K562 (cell line): Measurements from ENCODE around the gene TMEM59. TPM values are rescaled to one million over a fixed set of nuclear protein-coding genes. Genes with fewer than 3 reads are reported as not detected.
A peak's percentile ranks its signal among the peaks of the same experiment; 100 is the strongest.

Experiments used
- ATAC-seq: fragments of 200-7000 bp; cut with Tn5 transposase; 3 replicates; pipeline ENCODE4 v1.9.1; 2020; ENCODE audit warnings: moderate library complexity
- BruUV-seq: library from RNA; stranded (reverse); fragments of 400-500 nt; replicated peaks from 2 replicates; lab custom pipeline; 2021; lab: Mats Ljungman, UMichigan
- CTCF ChIA-PET: fragments of 300-600 bp; formaldehyde crosslinking; extraction: SDS; loops from one replicate; lab custom pipeline; 2021; ENCODE audit warnings: low intra/inter-chr PET ratio; lab: Yijun Ruan, JAX
- POLR2A ChIA-PET: fragments of 300-600, 350-650 bp; sonication (Branson Sonifier 250); formaldehyde crosslinking; extraction: SDS; loops from one replicate; lab custom pipeline; 2021; ENCODE audit warnings: antibody characterized with exemption, inconsistent platforms; lab: Yijun Ruan, JAX
- DNase-seq, 4 experiments: peaks; one replicate each; pipeline versions ENCODE4 v3.0.0 to v3.0.0-alpha.2; 2011 to 2018; ENCODE audit warnings: low spot score in 3 of 4, mixed read lengths in 3 of 4; ENCODE audit errors: extremely low read depth in 1 of 4
- FAIRE-seq: peaks from 2 replicates; lab custom pipeline; 2011; peaks lifted over from hg19 to GRCh38; lab: Jason Lieb, UNC
- H2AFZ ChIP-seq: 2 replicates; pipeline ENCODE4 v1.6.0; 2011; ENCODE audit warnings: low read depth, low read length, control low read depth, inconsistent platforms
- H3K27ac ChIP-seq: fragments of 200-600 bp; 3 replicates; pipeline ENCODE4 v1.8.0; 2011; ENCODE audit warnings: low read depth, mild to moderate bottlenecking, control low read depth, inconsistent platforms, low read length, moderate library complexity, mixed read lengths; ENCODE audit errors: extremely low read depth
- H3K27me3 ChIP-seq, 2 experiments: fragments of 300-600 bp in 1 of 2; 2 replicates in 1 of 2; 3 replicates in 1 of 2; pipeline versions ENCODE4 v1.6.0 to v1.8.0; 2011; ENCODE audit warnings: inconsistent platforms in 2 of 2, low read length in 2 of 2, mild to moderate bottlenecking in 1 of 2, mixed read lengths in 1 of 2, moderate library complexity in 1 of 2; ENCODE audit not compliant: control insufficient read depth in 2 of 2, insufficient read depth in 2 of 2
- H3K36me3 ChIP-seq: fragments of 300-600 bp; 3 replicates; pipeline ENCODE4 v1.8.0; 2011; ENCODE audit warnings: mild to moderate bottlenecking, low read length, inconsistent platforms; ENCODE audit not compliant: control insufficient read depth, insufficient read depth
- H3K4me1 ChIP-seq, 2 experiments: fragments of 200-600 bp in 1 of 2; replicated peaks in 1 of 2; 2 replicates in 1 of 2; 3 replicates in 1 of 2; pipeline versions ENCODE4 v1.5.1 to v1.8.0; 2011; ENCODE audit warnings: inconsistent platforms in 2 of 2, low read length in 2 of 2, mild to moderate bottlenecking in 1 of 2, mixed read lengths in 1 of 2, moderate library complexity in 1 of 2; ENCODE audit not compliant: control insufficient read depth in 2 of 2, insufficient read depth in 2 of 2
- H3K4me2 ChIP-seq: 2 replicates; pipeline ENCODE4 v1.6.1; 2011; ENCODE audit warnings: low read length, control low read depth, inconsistent platforms, mixed read lengths; ENCODE audit not compliant: insufficient read depth
- H3K4me3 ChIP-seq: fragments of 200-600 bp; sonication (generic), shearing (Covaris generic); 2 replicates; pipeline ENCODE4 v1.5.1; 2016; ENCODE audit warnings: control low read depth, inconsistent platforms
- H3K79me2 ChIP-seq: fragments of 200-600 bp; 3 replicates; pipeline ENCODE4 v1.8.0; 2011; ENCODE audit warnings: low read length, inconsistent platforms; ENCODE audit not compliant: control insufficient read depth, insufficient read depth
- H3K9ac ChIP-seq, 2 experiments: 2 replicates each; pipeline versions ENCODE4 v1.6.0 to v1.6.1; 2011; ENCODE audit warnings: low read depth in 2 of 2, low read length in 2 of 2, control low read depth in 1 of 2, inconsistent platforms in 1 of 2, mild to moderate bottlenecking in 1 of 2, mixed read lengths in 1 of 2; ENCODE audit not compliant: insufficient read depth in 1 of 2
- H3K9me1 ChIP-seq: one replicate; pipeline ENCODE4 v1.6.0; 2011; ENCODE audit warnings: inconsistent platforms, mild to moderate bottlenecking, low read length, moderate library complexity; ENCODE audit not compliant: control insufficient read depth, insufficient read depth
- H3K9me3 ChIP-seq: replicated peaks from 2 replicates; pipeline ENCODE4 v1.5.1; 2011; ENCODE audit warnings: low read depth, low read length, inconsistent platforms; ENCODE audit not compliant: control insufficient read depth, insufficient read depth
- H4K20me1 ChIP-seq: replicated peaks from 2 replicates; pipeline ENCODE4 v1.6.1; 2011; ENCODE audit warnings: low read length, inconsistent platforms, mixed read lengths; ENCODE audit not compliant: control insufficient read depth, insufficient read depth
- EGR1 ChIP-seq: fragments of 450-650 bp; conservative IDR thresholded peaks from 2 replicates; pipeline ENCODE4 v1.6.1; 2017; ENCODE audit warnings: mild to moderate bottlenecking
- KDM1A ChIP-seq, 2 experiments: fragments of 450-650 bp; IDR thresholded peaks; 2 replicates each; pipeline ENCODE4 v1.6.1; 2016; ENCODE audit warnings: mild to moderate bottlenecking in 2 of 2
- MEIS2 ChIP-seq: fragments of 450-650 bp; IDR thresholded peaks from 2 replicates; pipeline ENCODE4 v1.6.1; 2014; ENCODE audit warnings: mild to moderate bottlenecking; ENCODE audit not compliant: partially characterized antibody
- MYBL2 ChIP-seq, 2 experiments: fragments of 450-650 bp in 1 of 2; sonication (generic) in 1 of 2; formaldehyde crosslinking in 1 of 2; IDR thresholded peaks; 2 replicates each; pipeline versions ENCODE4 v1.6.1 to v1.8.1; 2017 to 2022; ENCODE audit warnings: borderline replicate concordance in 1 of 2, inconsistent platforms in 1 of 2, low read depth in 1 of 2, mild to moderate bottlenecking in 1 of 2, missing genetic modification reagents in 1 of 2, moderate library complexity in 1 of 2
- NR1H2 ChIP-seq: sonication (generic); formaldehyde crosslinking; IDR thresholded peaks from 2 replicates; pipeline ENCODE4 v1.4.0; 2020; ENCODE audit warnings: mild to moderate bottlenecking, missing genetic modification reagents
- PBX2 ChIP-seq, 2 experiments: IDR thresholded peaks in 1 of 2; conservative IDR thresholded peaks in 1 of 2; 2 replicates each; pipeline ENCODE4 v1.6.1; 2016; ENCODE audit warnings: low read depth in 2 of 2, mild to moderate bottlenecking in 1 of 2, missing compliant biosample characterization in 1 of 2, missing genetic modification characterization in 1 of 2, moderate library complexity in 1 of 2
- RAD21 ChIP-seq, 2 experiments: fragments of 250-450 bp in 1 of 2; fragments of 450-650 bp in 1 of 2; sonication (Bioruptor Pico) in 1 of 2; formaldehyde crosslinking in 1 of 2; IDR thresholded peaks in 1 of 2; conservative IDR thresholded peaks in 1 of 2; 2 replicates each; pipeline versions ENCODE4 v1.4.0 to v1.8.0; 2020 to 2022; ENCODE audit warnings: mild to moderate bottlenecking in 2 of 2, moderate library complexity in 1 of 2
- SMAD3 ChIP-seq: fragments of 450-650 bp; formaldehyde crosslinking; conservative IDR thresholded peaks from 2 replicates; pipeline ENCODE4 v1.4.0; 2020; ENCODE audit warnings: mild to moderate bottlenecking
- SMC3 ChIP-seq: conservative IDR thresholded peaks from 2 replicates; pipeline ENCODE4 v1.6.1; 2011; ENCODE audit warnings: low read depth, low read length, improper control_type of control experiment; ENCODE audit not compliant: insufficient read depth
- STAT5B ChIP-seq: fragments of 250-450 bp; sonication (Bioruptor Pico); IDR thresholded peaks from 2 replicates; pipeline ENCODE4 v1.8.0; 2021; ENCODE audit warnings: mild to moderate bottlenecking, inconsistent platforms
- TCF3 ChIP-seq: sonication (generic); formaldehyde crosslinking; IDR thresholded peaks from 2 replicates; pipeline ENCODE4 v1.4.0; 2020; ENCODE audit warnings: mild to moderate bottlenecking, missing genetic modification reagents
- TCF7L2 ChIP-seq: fragments of 150-350 bp; IDR thresholded peaks from 2 replicates; pipeline ENCODE4 v1.6.1; 2016; ENCODE audit warnings: low read depth, mild to moderate bottlenecking, low read length, moderate library complexity
- TRIM28 ChIP-seq: fragments of 450-650 bp; IDR thresholded peaks from 2 replicates; pipeline ENCODE4 v1.6.1; 2017
- ZNF408 ChIP-seq: fragments of 250-450 bp; sonication (Bioruptor Pico); IDR thresholded peaks from 2 replicates; pipeline ENCODE4 v1.4.0; 2020; ENCODE audit warnings: low read depth, mild to moderate bottlenecking, moderate library complexity
- WGBS: fragments of 100-300 bp; shearing (Covaris generic); methylation state at CpG from one replicate; pipeline ENCODE4 v1.1.6; 2016; ENCODE audit warnings: low coverage, mixed read lengths; ENCODE audit not compliant: insufficient coverage; ENCODE audit errors: missing lambda C conversion rate; 5-methylcytosine and 5-hydroxymethylcytosine counted together
- in situ Hi-C: fragments of 300-500 bp; cut with MboI; formaldehyde crosslinking; loops from 4 replicates; pipeline ENCODE4 v1.15.0; 2018; ENCODE audit warnings: inconsistent platforms, mixed read lengths
- intact Hi-C: fragments of 100-400 bp; cut with micrococcal nuclease; formaldehyde crosslinking; loops from 2 replicates; pipeline ENCODE4 v1.14.2; 2022
- polyA plus RNA-seq, 8 experiments: library from polyadenylated mRNA; depleted of rRNA in 4 of 8; stranded (reverse) in 5 of 8; unstranded in 3 of 8; fragments of >200 nt; fragmentation: Nextera tagmentation in 2 of 8; fragmentation: Illumina TruSeq in 1 of 8; extraction: Ambion mirVana in 2 of 8; extraction: Trizol in 1 of 8; gene quantifications; 2 replicates each; pipeline versions ENCODE4 v1.2.1 to v1.2.3, GENCODE V29; 2011 to 2014; ENCODE audit warnings: inconsistent platforms in 1 of 8, missing spikeins in 1 of 8
- total RNA-seq, 7 experiments: library from RNA; depleted of rRNA in 6 of 7; stranded (reverse); fragments of >200 nt in 6 of 7; fragmentation: Illumina TruSeq in 2 of 7; extraction: Trizol in 2 of 7; gene quantifications; 2 replicates each; pipeline versions ENCODE4 v1.2.1 to v1.2.3, GENCODE V29; 2011 to 2021; ENCODE audit warnings: low replicate concordance in 1 of 7
- TF ChIP-seq, protein P1 (sequence below), 3 experiments: IDR thresholded peaks in 2 of 3; conservative IDR thresholded peaks in 1 of 3; 2 replicates each; pipeline ENCODE4 v1.5.1; 2011 to 2012; ENCODE audit warnings: low read length in 3 of 3, mild to moderate bottlenecking in 3 of 3, control low read depth in 2 of 3, improper control_type of control experiment in 1 of 3, inconsistent platforms in 1 of 3, low read depth in 1 of 3, mixed read lengths in 1 of 3, moderate library complexity in 1 of 3; ENCODE audit not compliant: insufficient read depth in 2 of 3

Gene TMEM59
- total and polyA plus RNA-seq, 9 of the 15 experiments (the other 6 are each of a cell fraction or from before 2014, with no cell fraction given), result 93.1 to 316 (median 151) TPM

GRCh38 chr1:53992085-53992874, 60.7 kb downstream of the TMEM59 start (continued):
- TF ChIP-seq TCF3 (no peak), TCF7L2 (no peak), MYBL2 (IDR thresholded peaks at IDR 0.05; ENCODE audit: low read depth) (no peak), MYBL2 (CRISPR knock-in tag; IDR thresholded peaks at IDR 0.05; ENCODE audit: borderline replicate concordance) (no peak), RAD21 (CRISPR knock-in tag; conservative IDR thresholded peaks at IDR 0.05 in 1 of 2, IDR thresholded peaks at IDR 0.05 in 1 of 2) (peak in 1 of 2 experiments; percentile 60; a peak in 2 of 4 replicates), TRIM28 (0 out of 2 replicates have a peak, but pooled peaks have one; percentile 27), EGR1 (no peak)
- TF ChIP-seq, protein P1, sequence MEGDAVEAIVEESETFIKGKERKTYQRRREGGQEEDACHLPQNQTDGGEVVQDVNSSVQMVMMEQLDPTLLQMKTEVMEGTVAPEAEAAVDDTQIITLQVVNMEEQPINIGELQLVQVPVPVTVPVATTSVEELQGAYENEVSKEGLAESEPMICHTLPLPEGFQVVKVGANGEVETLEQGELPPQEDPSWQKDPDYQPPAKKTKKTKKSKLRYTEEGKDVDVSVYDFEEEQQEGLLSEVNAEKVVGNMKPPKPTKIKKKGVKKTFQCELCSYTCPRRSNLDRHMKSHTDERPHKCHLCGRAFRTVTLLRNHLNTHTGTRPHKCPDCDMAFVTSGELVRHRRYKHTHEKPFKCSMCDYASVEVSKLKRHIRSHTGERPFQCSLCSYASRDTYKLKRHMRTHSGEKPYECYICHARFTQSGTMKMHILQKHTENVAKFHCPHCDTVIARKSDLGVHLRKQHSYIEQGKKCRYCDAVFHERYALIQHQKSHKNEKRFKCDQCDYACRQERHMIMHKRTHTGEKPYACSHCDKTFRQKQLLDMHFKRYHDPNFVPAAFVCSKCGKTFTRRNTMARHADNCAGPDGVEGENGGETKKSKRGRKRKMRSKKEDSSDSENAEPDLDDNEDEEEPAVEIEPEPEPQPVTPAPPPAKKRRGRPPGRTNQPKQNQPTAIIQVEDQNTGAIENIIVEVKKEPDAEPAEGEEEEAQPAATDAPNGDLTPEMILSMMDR (IDR thresholded peaks at IDR 0.05 in 2 of 3, conservative IDR thresholded peaks at IDR 0.05 in 1 of 3; ENCODE audit: insufficient read depth in 2 of 3, low read depth in 1 of 3, low read length in 3 of 3), result peak; percentile 41 to 51 (median 49)

DNA sequence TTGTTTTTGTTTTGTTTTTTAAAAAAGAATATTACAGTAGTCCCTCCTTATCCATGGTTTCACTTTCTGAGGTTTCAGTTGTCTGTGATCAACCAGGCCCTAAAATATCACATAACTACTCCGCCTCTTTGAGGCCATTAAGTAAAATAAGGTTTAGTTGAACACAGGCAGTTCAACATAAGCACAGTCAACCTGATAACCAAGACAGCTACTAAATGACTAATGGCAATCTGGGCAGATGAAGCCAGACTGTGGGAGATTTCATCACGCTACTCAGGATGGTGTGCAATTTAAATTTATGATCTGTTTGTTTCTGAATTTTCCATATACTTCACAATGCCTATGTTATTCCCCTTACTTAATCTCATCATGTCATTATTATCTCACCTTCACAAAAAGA, 65.1 kb downstream of the TMEM59 start:
- peaks cover 1 to 3% of the 10 kb centered on the region in 2 experiments; a peak in 1 of 5 replicates for H3K4me1 ChIP-seq
- H3K27ac ChIP-seq, result no peak overlapping the region
- H3K79me2 ChIP-seq, result no peaks in the 10 kb centered on the region
- intact Hi-C loops, result no loop called here
- in situ Hi-C loops, result no loop called here
- no peaks in the 10 kb centered on the region for H3K9me3 ChIP-seq
- H3K27me3 ChIP-seq, result peaks cover 0 to 13% of the 10 kb centered on the region in 2 experiments; a peak in 2 of 5 replicates
- CTCF ChIA-PET, result no interaction called here
- H2AFZ ChIP-seq, result no peak overlapping the region
- WGBS, result 7% methylated on average over 2 of the region's 2 CpGs
- no peak for DNase-seq
- no peak overlapping the region for H3K4me3 ChIP-seq
- no peak overlapping the region for H3K9ac ChIP-seq
- no peak for ATAC-seq
- H4K20me1 ChIP-seq, result no peaks in the 10 kb centered on the region
- POLR2A ChIA-PET, result no interaction called here
- no peaks in the 10 kb centered on the region for H3K36me3 ChIP-seq
- no peaks in the 10 kb centered on the region for H3K9me1 ChIP-seq
- no TSS peak for BruUV-seq
- FAIRE-seq, result no peak
- no peak overlapping the region for H3K4me2 ChIP-seq
- TF ChIP-seq STAT5B (CRISPR knock-in tag) (no peak), NR1H2 (no peak), SMAD3 (no peak), ZNF408 (CRISPR knock-in tag) (no peak), MEIS2 (peak; percentile 56), KDM1A (IDR thresholded peaks at IDR 0.05) (no peak), SMC3 (no peak), PBX2 (CRISPR knock-in tag; IDR thresholded peaks at IDR 0.05; ENCODE audit: low read depth) (no peak), PBX2 (tag; conservative IDR thresholded peaks at IDR 0.05; ENCODE audit: low read depth) (peak; percentile 52; the same call in 1 of the 2 replicates)
